ENCODE results near the gene CHCT1. TPM values are rescaled to one million over a fixed set of nuclear protein-coding genes. Genes with fewer than 3 reads are reported as not detected.

CHCT1 gene
- polyA plus RNA-seq, 1 donor, result not detected

DNA sequence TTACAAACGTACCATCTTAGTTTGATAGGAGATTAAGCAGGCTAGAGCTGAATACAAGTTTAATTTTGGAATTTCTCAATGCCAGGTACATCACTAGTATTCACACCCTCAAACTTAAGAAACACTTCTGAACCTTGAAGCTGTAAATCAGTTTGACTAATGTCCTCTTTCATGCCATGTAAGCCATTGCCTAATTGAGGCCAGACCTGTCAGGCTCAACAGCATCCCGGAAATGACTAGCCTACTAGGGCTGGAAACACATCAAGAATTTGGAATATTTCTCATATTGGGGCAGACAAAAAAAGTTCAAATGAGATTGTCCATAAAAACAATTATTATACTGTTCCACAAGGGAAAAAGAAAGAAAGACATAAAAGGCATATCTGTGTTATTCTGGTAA, 32.1 kb upstream of the CHCT1 start:
- DNase-seq, result no peak
- no peak overlapping the region for H3K4me3 ChIP-seq (ENCODE audit: low read length)

DNA sequence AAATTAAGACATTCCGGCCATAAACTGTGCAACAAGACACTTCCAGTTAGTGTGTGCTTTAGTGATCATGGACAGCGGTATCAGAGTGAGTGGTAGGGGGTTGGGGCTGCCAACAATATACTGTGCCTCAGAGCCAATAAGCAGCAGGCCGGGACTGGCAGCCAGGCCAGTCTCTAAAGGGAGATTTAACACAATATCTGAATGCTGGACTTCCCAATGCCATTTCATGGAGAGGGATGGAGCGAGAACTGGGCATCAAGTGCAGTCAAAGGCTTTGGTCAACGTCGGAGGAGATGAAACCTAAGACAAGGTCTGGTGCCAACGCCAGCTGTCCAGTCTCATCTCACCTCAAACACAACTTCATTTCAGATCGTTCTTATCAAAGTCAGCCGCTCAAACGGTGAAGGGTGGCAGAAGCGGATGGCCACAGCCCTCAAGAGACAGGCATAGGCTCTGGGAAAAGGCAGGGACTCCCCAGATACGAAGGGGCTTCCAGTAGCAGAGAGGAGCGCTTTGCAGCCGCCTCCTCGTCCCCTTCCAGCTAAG, 31.3 kb upstream of the CHCT1 start:
- WGBS (ENCODE audit: insufficient coverage, low lambda C conversion rate), result no CpG with 5 or more reads among the region's 15 CpGs
- Histone ChIP-seq H3K4me1 (ENCODE audit: control insufficient read depth, insufficient read depth, low read length) (peaks cover 5% of the 10 kb centered on the region), H3K4me3 (ENCODE audit: low read length) (peak overlapping the region; percentile 64), H3K9me3 (ENCODE audit: control insufficient read depth, low read depth, low read length) (no peaks in the 10 kb centered on the region), H3K36me3 (ENCODE audit: control insufficient read depth, insufficient read depth, low read length) (no peaks in the 10 kb centered on the region), H3K27me3 (ENCODE audit: control insufficient read depth, insufficient read depth, low read length) (no peaks in the 10 kb centered on the region), H3K27ac (ENCODE audit: low read length) (peak overlapping the region; percentile 92)
- DNase-seq, result peak; percentile 14 to 52

More for the DNA sequence above, 32.1 kb upstream of the CHCT1 start:
- Histone ChIP-seq H3K27me3 (ENCODE audit: control insufficient read depth, insufficient read depth, low read length) (no peaks in the 10 kb centered on the region), H3K9me3 (ENCODE audit: control insufficient read depth, low read depth, low read length) (no peaks in the 10 kb centered on the region), H3K4me1 (ENCODE audit: control insufficient read depth, insufficient read depth, low read length) (peaks cover 5% of the 10 kb centered on the region), H3K36me3 (ENCODE audit: control insufficient read depth, insufficient read depth, low read length) (no peaks in the 10 kb centered on the region), H3K27ac (ENCODE audit: low read length) (no peak overlapping the region)
- no CpG with 5 or more reads among the region's 2 CpGs for WGBS (ENCODE audit: insufficient coverage, low lambda C conversion rate)

DNA sequence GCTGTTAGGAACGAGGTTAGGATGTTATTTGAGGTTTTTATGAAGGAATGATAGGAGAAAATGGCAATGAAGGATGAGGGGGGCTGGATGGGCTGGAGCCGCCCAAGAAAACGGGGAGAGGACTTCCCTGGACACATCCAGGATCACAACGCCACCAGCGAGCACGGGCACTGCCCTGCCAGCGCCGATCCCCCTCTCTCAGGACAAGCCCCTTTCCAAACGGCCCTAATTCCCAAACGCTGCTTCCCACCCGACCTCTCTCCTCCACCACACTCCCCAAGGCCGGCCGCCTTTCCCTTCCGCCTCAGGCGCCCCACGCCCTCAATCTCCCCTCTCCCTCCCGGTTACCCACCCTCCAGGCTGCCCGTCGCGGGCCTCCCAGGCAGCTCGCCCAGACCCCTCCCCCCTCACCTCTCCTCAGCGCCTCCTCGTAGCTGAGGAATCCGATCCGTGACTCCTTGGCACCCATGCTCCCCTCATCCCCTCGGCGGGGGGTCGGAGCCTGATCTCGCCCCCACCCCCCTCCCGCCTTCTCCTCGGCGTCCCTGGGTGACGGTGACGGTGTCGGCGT, 30.7 kb upstream of the CHCT1 start:
- no CpG with 5 or more reads among the region's 36 CpGs for WGBS (ENCODE audit: insufficient coverage, low lambda C conversion rate)
- no peak for DNase-seq

DNA sequence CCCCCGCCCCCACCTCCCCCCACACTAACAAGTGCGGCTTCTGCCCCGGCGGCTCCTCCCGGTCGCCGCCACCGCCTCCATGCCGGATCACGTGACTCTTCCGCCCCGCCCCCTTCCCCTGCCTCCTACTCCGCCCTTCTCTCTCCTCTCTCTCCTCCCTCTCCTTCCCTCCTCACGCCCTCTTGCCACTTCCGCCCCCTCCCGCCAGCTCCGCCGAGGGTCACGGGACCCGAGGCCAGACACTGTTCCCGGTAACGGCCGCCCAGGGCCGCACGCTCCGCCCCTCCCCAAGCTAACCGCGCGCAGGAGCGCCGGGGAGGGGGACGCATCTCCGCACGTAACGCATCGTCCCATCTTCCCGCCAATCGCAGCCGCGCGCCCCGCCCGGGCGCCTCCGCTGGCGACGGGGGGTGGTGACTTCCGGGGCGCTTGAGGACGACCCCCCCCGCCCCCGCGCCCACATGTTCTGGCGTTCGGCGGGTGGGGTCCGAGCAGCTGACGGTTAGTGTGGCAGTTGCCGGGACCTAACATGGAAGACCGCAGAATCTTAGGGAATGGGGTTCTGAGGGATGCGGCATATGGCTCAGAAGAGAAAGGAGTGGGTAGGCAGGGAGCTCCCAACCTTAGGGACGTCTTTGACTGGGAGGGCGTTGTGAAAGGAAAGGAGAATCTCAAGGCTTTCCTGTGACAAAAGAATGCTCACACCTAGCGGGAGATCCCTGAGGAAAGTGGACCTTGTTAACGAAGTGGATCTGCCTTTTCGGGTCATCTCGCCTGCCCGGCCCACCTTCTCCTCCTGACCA, 30.0 kb upstream of the CHCT1 start, which contains the start of gene USP32:
TSS of gene USP32 (minus strand) at position 92 of the 803 bp plus-strand sequence. CDS start 194 bp downstream, outside the sequence.
- Histone ChIP-seq H3K36me3 (ENCODE audit: control insufficient read depth, insufficient read depth, low read length) (no peaks in the 10 kb centered on the region), H3K4me3 (ENCODE audit: low read length) (peak within 1 kb of the TSS; percentile 64), H3K9me3 (ENCODE audit: control insufficient read depth, low read depth, low read length) (no peaks in the 10 kb centered on the region), H3K27ac (ENCODE audit: low read length) (peak within 1 kb of the TSS; percentile 92), H3K4me1 (ENCODE audit: control insufficient read depth, insufficient read depth, low read length) (peaks cover 5% of the 10 kb centered on the region), H3K27me3 (ENCODE audit: control insufficient read depth, insufficient read depth, low read length) (no peaks in the 10 kb centered on the region)
- peak; percentile 98 to 99 for DNase-seq
- no CpG with 5 or more reads among the region's 68 CpGs for WGBS (ENCODE audit: insufficient coverage, low lambda C conversion rate)

More for the DNA sequence above, 30.7 kb upstream of the CHCT1 start:
- peak overlapping the region; percentile 64 for H3K4me3 ChIP-seq (ENCODE audit: low read length)
- no peaks in the 10 kb centered on the region for H3K27me3 ChIP-seq (ENCODE audit: control insufficient read depth, insufficient read depth, low read length)
- H3K4me1 ChIP-seq (ENCODE audit: control insufficient read depth, insufficient read depth, low read length), result peaks cover 5% of the 10 kb centered on the region
- H3K27ac ChIP-seq (ENCODE audit: low read length), result peak overlapping the region; percentile 92
- H3K36me3 ChIP-seq (ENCODE audit: control insufficient read depth, insufficient read depth, low read length), result no peaks in the 10 kb centered on the region
- H3K9me3 ChIP-seq (ENCODE audit: control insufficient read depth, low read depth, low read length), result no peaks in the 10 kb centered on the region

DNA sequence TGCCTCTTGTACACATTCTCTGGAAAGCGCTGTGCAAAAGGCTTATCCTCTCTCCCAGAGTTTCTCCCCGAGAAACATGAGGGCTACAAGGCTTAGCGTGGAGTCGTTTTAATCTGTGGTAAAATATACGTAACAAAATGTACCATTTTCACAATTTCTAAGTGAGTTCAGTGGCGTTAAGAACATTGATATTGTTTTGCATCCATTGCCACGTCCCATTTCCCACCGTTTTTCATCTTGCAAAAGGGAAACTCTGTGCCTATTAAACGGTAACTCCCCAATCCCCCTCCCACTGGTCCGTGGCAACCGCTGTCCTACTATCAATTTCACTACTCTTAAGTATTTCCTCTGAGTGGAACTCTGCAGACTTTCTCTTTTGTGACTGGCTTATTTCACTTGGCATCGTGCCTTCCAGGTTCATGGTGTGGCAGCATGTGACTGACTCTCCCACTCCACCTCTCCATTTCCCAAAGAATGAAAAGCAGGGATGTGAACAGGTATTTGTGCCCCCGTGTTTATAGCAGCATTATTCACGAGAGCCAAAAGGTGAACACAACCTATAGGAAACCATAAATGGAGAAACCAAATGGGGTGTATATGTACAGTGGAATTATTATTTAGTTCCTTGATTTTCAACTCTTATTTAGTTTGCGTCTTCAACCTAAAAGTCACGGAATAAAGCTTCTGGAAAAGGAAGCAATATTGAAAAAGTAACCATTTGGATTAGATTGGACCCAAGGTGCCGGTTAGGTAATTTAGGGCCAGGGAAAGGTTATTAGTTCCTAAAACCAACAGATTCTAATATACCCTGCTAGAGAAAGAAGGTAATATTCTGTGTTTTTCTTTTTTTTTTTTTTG, 29.2 kb upstream of the CHCT1 start:
- H3K4me1 ChIP-seq (ENCODE audit: control insufficient read depth, insufficient read depth, low read length), result peaks cover 5% of the 10 kb centered on the region
- H3K9me3 ChIP-seq (ENCODE audit: control insufficient read depth, low read depth, low read length), result no peaks in the 10 kb centered on the region
- H3K27me3 ChIP-seq (ENCODE audit: control insufficient read depth, insufficient read depth, low read length), result no peaks in the 10 kb centered on the region
- no peaks in the 10 kb centered on the region for H3K36me3 ChIP-seq (ENCODE audit: control insufficient read depth, insufficient read depth, low read length)
- 19% methylated on average over 2 of the region's 17 CpGs for WGBS (ENCODE audit: insufficient coverage, low lambda C conversion rate)
- peak overlapping the region; percentile 92 for H3K27ac ChIP-seq (ENCODE audit: low read length)
- peak overlapping the region; percentile 64 for H3K4me3 ChIP-seq (ENCODE audit: low read length)
- DNase-seq, result peak; percentile 54 to 84

DNA sequence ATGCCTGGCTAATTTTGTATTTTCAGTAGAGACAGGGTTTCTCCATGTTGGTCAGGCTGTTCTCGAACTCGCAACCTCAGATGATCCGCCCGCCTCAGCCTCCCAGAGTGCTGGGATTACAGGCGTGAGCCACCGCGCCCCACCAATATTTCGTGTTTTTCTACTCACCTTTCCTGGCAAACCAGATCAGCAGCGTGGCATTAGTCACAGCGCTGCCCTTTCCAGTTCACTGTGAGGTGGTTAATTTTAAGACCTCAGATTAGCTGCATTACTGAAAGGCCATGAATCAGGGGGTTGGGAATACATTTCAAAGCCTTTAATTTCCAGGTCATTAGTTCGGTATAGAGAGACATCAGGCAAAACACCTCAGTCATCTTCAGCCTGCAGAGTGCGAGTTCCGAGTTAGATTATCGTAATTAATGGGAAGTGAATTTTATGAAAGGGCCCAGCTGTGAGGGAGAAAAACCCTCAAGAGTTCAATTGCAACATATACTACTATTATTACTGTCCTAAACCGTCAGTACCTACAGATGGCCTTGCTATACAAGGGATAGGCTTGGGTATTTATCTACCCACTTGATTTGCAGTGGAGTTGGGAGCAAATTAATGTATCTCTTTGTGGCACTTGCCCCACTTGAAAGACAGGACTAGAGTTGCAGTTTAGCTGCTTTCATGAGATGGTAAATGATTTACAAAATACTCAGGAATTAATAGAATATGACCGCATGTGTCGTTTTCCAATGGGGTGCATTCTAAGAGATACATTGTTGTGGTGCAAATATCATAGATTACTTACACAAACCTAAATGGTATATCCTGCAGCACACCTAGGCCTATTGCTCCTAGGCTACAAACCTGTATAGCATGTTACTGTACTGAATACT, 28.2 kb upstream of the CHCT1 start:
- peaks cover 5% of the 10 kb centered on the region for H3K4me1 ChIP-seq (ENCODE audit: control insufficient read depth, insufficient read depth, low read length)
- DNase-seq, result no peak

DNA sequence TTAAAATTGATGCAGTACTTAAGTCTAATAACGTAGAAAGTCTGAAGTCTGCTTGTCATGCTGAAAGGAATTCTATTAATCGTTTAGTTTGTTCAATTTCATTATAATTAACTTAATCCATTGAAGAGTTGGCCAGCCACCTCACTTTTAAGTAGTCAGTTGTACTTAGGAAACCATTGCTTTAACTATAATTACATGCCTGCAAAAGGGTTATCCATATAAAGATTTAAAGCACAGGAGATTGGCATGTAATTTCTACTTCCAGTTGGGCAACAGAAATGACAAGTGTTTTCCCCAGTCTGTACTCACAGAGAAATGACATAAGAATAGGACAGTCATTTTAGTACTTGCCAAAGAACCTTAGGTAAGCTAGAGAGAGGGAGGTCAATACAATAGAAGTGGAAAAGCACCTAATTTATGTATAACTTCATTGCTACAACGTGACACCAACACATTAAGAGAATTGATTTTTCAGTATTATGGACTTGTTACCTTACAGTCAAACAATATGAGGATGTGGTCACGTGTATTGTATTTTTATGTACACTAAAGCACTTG, 26.7 kb upstream of the CHCT1 start:
- Histone ChIP-seq H3K27ac (ENCODE audit: low read length) (no peak overlapping the region), H3K9me3 (ENCODE audit: control insufficient read depth, low read depth, low read length) (no peaks in the 10 kb centered on the region), H3K36me3 (ENCODE audit: control insufficient read depth, insufficient read depth, low read length) (no peaks in the 10 kb centered on the region), H3K4me1 (ENCODE audit: control insufficient read depth, insufficient read depth, low read length) (peaks cover 5% of the 10 kb centered on the region), H3K4me3 (ENCODE audit: low read length) (no peak overlapping the region), H3K27me3 (ENCODE audit: control insufficient read depth, insufficient read depth, low read length) (no peaks in the 10 kb centered on the region)
- no peak for DNase-seq
- 100% methylated on average over 2 of the region's 4 CpGs for WGBS (ENCODE audit: insufficient coverage, low lambda C conversion rate)

More for the DNA sequence above, 28.2 kb upstream of the CHCT1 start:
- Histone ChIP-seq H3K36me3 (ENCODE audit: control insufficient read depth, insufficient read depth, low read length) (no peaks in the 10 kb centered on the region), H3K4me3 (ENCODE audit: low read length) (no peak overlapping the region), H3K27ac (ENCODE audit: low read length) (no peak overlapping the region), H3K9me3 (ENCODE audit: control insufficient read depth, low read depth, low read length) (no peaks in the 10 kb centered on the region), H3K27me3 (ENCODE audit: control insufficient read depth, insufficient read depth, low read length) (no peaks in the 10 kb centered on the region)
- WGBS (ENCODE audit: insufficient coverage, low lambda C conversion rate), result no CpG with 5 or more reads among the region's 17 CpGs

DNA sequence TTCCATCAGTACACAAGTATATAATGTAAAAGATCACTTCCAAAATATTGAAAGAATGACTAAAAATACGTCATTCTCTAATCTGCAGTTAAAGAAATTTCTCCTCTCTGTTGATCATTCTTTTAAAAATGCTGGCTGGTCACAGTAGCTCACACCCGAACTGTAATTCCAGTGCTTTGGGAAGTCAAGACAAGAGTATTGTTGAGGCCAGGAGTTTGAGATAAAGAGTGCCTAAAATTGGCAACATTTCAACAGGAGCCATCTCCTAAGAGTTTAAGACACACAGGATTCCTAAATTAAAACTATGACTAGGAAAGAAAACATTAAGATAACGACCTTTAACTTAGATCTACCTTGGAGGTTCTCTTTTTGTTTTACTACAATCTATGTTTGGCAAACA, 25.9 kb upstream of the CHCT1 start:
- H3K4me3 ChIP-seq (ENCODE audit: low read length), result no peak overlapping the region
- no peaks in the 10 kb centered on the region for H3K27me3 ChIP-seq (ENCODE audit: control insufficient read depth, insufficient read depth, low read length)
- WGBS (ENCODE audit: insufficient coverage, low lambda C conversion rate), result 40% methylated on average over 1 of the region's 3 CpGs
- H3K4me1 ChIP-seq (ENCODE audit: control insufficient read depth, insufficient read depth, low read length), result peaks cover 5% of the 10 kb centered on the region
- no peak overlapping the region for H3K27ac ChIP-seq (ENCODE audit: low read length)
- no peaks in the 10 kb centered on the region for H3K9me3 ChIP-seq (ENCODE audit: control insufficient read depth, low read depth, low read length)
- no peaks in the 10 kb centered on the region for H3K36me3 ChIP-seq (ENCODE audit: control insufficient read depth, insufficient read depth, low read length)
- DNase-seq, result no peak

DNA sequence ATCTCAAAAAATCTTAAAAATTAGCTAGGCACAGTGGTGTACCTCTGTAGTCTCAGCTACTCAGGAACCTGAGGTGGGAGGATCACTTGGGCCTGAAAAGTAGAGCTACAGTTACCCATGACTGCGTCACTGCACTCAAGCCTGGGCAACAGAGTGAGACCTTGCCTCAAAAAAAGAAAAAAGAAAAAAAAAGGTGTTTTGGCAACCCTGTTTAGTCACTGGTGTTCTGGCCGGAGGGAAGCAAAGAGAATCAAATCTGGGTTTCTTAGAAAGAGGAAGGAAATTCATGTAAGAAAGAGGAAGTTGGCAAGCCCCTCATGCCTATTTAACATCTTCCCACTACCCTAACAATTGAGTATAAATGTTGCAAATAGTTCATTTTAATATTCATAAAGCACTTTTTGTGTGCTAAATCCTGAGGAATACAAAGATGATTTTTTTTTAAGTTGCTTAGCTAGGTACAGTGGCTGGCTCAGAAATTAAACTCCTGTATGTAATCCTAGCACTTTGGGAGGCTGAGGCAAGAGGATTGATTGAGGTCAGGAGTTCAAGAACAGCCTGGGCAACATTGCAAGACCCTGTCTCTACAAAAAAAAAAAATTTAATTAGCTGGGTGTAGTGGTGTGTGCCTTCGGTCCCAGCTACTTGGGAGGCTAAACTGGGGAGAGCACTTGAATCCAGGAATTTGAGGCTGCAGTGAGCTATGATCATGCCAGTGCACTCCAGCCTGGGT, 23.9 kb upstream of the CHCT1 start:
- Histone ChIP-seq H3K27ac (ENCODE audit: low read length) (no peak overlapping the region), H3K9me3 (ENCODE audit: control insufficient read depth, low read depth, low read length) (no peaks in the 10 kb centered on the region), H3K4me3 (ENCODE audit: low read length) (no peak overlapping the region), H3K36me3 (ENCODE audit: control insufficient read depth, insufficient read depth, low read length) (no peaks in the 10 kb centered on the region), H3K27me3 (ENCODE audit: control insufficient read depth, insufficient read depth, low read length) (no peaks in the 10 kb centered on the region), H3K4me1 (ENCODE audit: control insufficient read depth, insufficient read depth, low read length) (peaks cover under 1% of the 10 kb centered on the region)
- no peak for DNase-seq
- 100% methylated on average over 1 of the region's 3 CpGs for WGBS (ENCODE audit: insufficient coverage, low lambda C conversion rate)

All from large intestine (tissue), 3 donors.